Measurements from ENCODE around the gene ZNF30.

DNA sequence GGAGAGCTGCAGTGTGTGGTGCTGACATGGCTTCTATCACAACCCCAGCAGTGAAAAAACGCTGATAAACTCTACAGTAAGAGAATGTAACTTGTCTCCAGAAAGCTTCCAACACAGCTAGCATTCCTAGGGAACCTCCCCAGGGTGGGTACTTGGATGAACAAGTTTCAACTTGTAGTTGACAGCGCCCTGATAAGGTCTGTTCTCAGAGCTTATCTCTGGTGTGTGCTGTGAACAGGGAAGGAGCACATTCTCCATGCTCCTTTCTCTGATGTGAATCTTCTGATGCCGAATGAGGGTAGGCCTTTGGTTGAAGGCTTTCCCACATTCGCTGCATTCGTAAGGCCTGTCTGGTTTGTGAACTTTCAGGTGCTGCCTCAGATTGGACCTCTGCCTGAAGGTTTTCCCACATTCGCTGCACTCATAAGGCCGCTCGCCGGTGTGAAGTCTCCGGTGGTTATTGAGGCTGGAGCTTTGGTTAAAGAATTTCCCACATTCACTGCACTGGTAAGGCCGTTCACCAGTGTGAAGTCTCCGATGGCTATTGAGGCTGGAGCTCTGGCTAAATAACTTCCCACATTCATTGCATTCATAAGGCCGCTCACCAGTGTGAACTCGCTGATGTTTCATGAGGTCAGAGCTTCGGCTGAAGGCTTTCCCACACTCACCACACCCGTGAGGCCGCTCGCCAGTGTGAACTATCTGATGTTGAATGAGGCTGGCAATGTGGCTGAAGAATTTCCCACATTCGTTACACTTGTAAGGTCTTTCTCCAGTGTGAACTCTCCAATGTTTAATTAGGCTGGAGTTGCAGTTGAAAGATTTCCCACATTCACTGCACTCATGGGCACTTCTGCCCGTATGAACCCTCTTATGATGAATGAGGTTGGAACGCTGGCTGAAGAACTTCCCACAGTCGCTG lies 31.4 kb downstream of the ZNF30 start:
- TF ChIP-seq, protein P1, sequence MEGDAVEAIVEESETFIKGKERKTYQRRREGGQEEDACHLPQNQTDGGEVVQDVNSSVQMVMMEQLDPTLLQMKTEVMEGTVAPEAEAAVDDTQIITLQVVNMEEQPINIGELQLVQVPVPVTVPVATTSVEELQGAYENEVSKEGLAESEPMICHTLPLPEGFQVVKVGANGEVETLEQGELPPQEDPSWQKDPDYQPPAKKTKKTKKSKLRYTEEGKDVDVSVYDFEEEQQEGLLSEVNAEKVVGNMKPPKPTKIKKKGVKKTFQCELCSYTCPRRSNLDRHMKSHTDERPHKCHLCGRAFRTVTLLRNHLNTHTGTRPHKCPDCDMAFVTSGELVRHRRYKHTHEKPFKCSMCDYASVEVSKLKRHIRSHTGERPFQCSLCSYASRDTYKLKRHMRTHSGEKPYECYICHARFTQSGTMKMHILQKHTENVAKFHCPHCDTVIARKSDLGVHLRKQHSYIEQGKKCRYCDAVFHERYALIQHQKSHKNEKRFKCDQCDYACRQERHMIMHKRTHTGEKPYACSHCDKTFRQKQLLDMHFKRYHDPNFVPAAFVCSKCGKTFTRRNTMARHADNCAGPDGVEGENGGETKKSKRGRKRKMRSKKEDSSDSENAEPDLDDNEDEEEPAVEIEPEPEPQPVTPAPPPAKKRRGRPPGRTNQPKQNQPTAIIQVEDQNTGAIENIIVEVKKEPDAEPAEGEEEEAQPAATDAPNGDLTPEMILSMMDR (conservative IDR thresholded peaks at IDR 0.05) = no peak
- TF ChIP-seq ZFX (IDR thresholded peaks at IDR 0.05) = no peak

All from C4-2B (cell line).